GM18907 (cell line): Measurements from ENCODE around the gene KLHL29.
"Not testable (repeated sequence)": the region's sequence is repeated elsewhere in the genome, so short reads cannot be mapped to it uniquely, and the experiment has no call there.

Experiments used
- ATAC-seq: cut with Tn5 transposase; IDR thresholded peaks from one replicate; pipeline ENCODE4 v1.9.1; 2021; ENCODE audit warnings: mild to moderate bottlenecking, moderate library complexity; ENCODE audit not compliant: unreplicated experiment

Gene KLHL29

GRCh38 chr2:23698721-23699579 is 314.0 kb downstream of the KLHL29 start:
- ATAC-seq, result no peak

- ATAC-seq, result no peak
Measured at GRCh38 chr2:23699580-23699925, 314.6 kb downstream of the KLHL29 start.

GRCh38 chr2:23700627-23701026 is 315.6 kb downstream of the KLHL29 start:
- no peak for ATAC-seq

- ATAC-seq, result no peak
Measured at GRCh38 chr2:23703037-23703582, 318.1 kb downstream of the KLHL29 start.

GRCh38 chr2:23703583-23704385 is 318.8 kb downstream of the KLHL29 start:
- ATAC-seq, result no peak

- no peak for ATAC-seq
Measured at GRCh38 chr2:23705771-23706612, 321.0 kb downstream of the KLHL29 start.

- ATAC-seq, result no peak
Measured at GRCh38 chr2:23706613-23707078, 321.7 kb downstream of the KLHL29 start.

- ATAC-seq, result no peak
Measured at GRCh38 chr2:23707096-23707495, 322.1 kb downstream of the KLHL29 start.

GRCh38 chr2:23708771-23709170 is 323.8 kb downstream of the KLHL29 start:
- ATAC-seq, result no peak

- no peak for ATAC-seq
Measured at GRCh38 chr2:23709311-23709710, 324.3 kb downstream of the KLHL29 start.

GRCh38 chr2:23711979-23712755 is 327.2 kb downstream of the KLHL29 start:
- no peak for ATAC-seq

GRCh38 chr2:23712756-23713151 is 327.8 kb downstream of the KLHL29 start:
- no peak for ATAC-seq

GRCh38 chr2:23713351-23713750 is 328.4 kb downstream of the KLHL29 start:
- no peak for ATAC-seq

- no peak for ATAC-seq
Measured at GRCh38 chr2:23718931-23719700, 334.1 kb downstream of the KLHL29 start.

GRCh38 chr2:23719716-23720115 is 334.7 kb downstream of the KLHL29 start:
- ATAC-seq, result no peak

- ATAC-seq, result no peak
Measured at GRCh38 chr2:23720705-23721453, 335.9 kb downstream of the KLHL29 start.

- ATAC-seq, result no peak
Measured at GRCh38 chr2:23721454-23721826, 336.5 kb downstream of the KLHL29 start.

GRCh38 chr2:23722255-23722654 is 337.3 kb downstream of the KLHL29 start:
- ATAC-seq, result no peak

- not testable (repeated sequence) for ATAC-seq
Measured at GRCh38 chr2:23723029-23723428, 338.1 kb downstream of the KLHL29 start.
